SK-N-SH (cell line): ENCODE results near the gene GHRHR. TPM values are rescaled to one million over a fixed set of nuclear protein-coding genes. Genes with fewer than 3 reads are reported as not detected.

Experiments
- CTCF ChIA-PET: fragments of 300-600, 350-600 bp; formaldehyde crosslinking; extraction: SDS; loops from one replicate; lab custom pipeline; 2021; lab: Yijun Ruan, JAX
- POLR2A ChIA-PET: fragments of 350-600 bp; sonication (Branson Sonifier 250); formaldehyde crosslinking; extraction: SDS; loops from one replicate; lab custom pipeline; 2020; ENCODE audit warnings: antibody characterized with exemption, inconsistent platforms; lab: Yijun Ruan, JAX
- DNase-seq: peaks from one replicate; pipeline ENCODE4 v3.0.0; 2012
- H2AFZ ChIP-seq: fragments of 200-600 bp; sonication (generic); 2 replicates; pipeline ENCODE4 v1.8.1; 2016; ENCODE audit warnings: antibody characterized with exemption, mild to moderate bottlenecking, low read depth
- H3F3A ChIP-seq: fragments of 200-600 bp; sonication (generic); replicated peaks from 2 replicates; pipeline ENCODE3; 2016; ENCODE audit warnings: antibody characterized with exemption, mild to moderate bottlenecking; ENCODE audit not compliant: insufficient read depth
- H3K27ac ChIP-seq, 2 experiments: fragments of 200-500 bp in 1 of 2; fragments of 200-600 bp in 1 of 2; sonication (Bioruptor generic) in 1 of 2; sonication (generic), shearing (Covaris generic) in 1 of 2; 2 replicates each; pipeline versions ENCODE4 v1.5.1 to v1.6.1; 2014 to 2016; ENCODE audit warnings: low read depth in 2 of 2, inconsistent platforms in 1 of 2, low read length in 1 of 2, mild to moderate bottlenecking in 1 of 2, mixed read lengths in 1 of 2
- H3K27me3 ChIP-seq: fragments of 200-600 bp; sonication (generic), shearing (Covaris generic); 2 replicates; pipeline ENCODE4 v1.6.1; 2016; ENCODE audit warnings: mixed run types; ENCODE audit not compliant: insufficient read depth
- H3K36me3 ChIP-seq, 2 experiments: fragments of 200-500 bp in 1 of 2; fragments of 200-600 bp in 1 of 2; sonication (Bioruptor generic) in 1 of 2; sonication (generic) in 1 of 2; replicated peaks in 1 of 2; 2 replicates each; pipeline versions ENCODE3 to v1.5.1; 2014 to 2016; ENCODE audit warnings: low read length in 1 of 2, mild to moderate bottlenecking in 1 of 2; ENCODE audit not compliant: insufficient read depth in 2 of 2, control insufficient read depth in 1 of 2
- H3K4me1 ChIP-seq, 2 experiments: fragments of 200-500 bp in 1 of 2; fragments of 200-600 bp in 1 of 2; sonication (Bioruptor generic) in 1 of 2; sonication (generic), shearing (Covaris generic) in 1 of 2; 2 replicates each; pipeline versions ENCODE4 v1.5.1 to v1.6.1; 2014 to 2016; ENCODE audit warnings: low read depth in 1 of 2, low read length in 1 of 2, mixed run types in 1 of 2; ENCODE audit not compliant: insufficient read depth in 2 of 2, control insufficient read depth in 1 of 2
- H3K4me2 ChIP-seq: fragments of 200-600 bp; sonication (generic), shearing (Covaris generic); 2 replicates; pipeline ENCODE4 v1.6.1; 2017; ENCODE audit warnings: mixed run types
- H3K4me3 ChIP-seq, 2 experiments: fragments of 200-500 bp in 1 of 2; fragments of 200-600 bp in 1 of 2; sonication (Bioruptor generic) in 1 of 2; sonication (generic), shearing (Covaris generic) in 1 of 2; 2 replicates each; pipeline versions ENCODE4 v1.5.1 to v1.8.1; 2014 to 2016; ENCODE audit warnings: low read depth in 2 of 2, inconsistent platforms in 1 of 2, low read length in 1 of 2, mild to moderate bottlenecking in 1 of 2, mixed read lengths in 1 of 2, moderate library complexity in 1 of 2
- H3K79me2 ChIP-seq: fragments of 200-600 bp; sonication (generic); 2 replicates; pipeline ENCODE4 v1.8.1; 2017; ENCODE audit warnings: mild to moderate bottlenecking; ENCODE audit not compliant: insufficient read depth
- H3K9ac ChIP-seq: fragments of 200-600 bp; sonication (generic); 2 replicates; pipeline ENCODE4 v1.6.1; 2017; ENCODE audit warnings: mixed run types
- H3K9me2 ChIP-seq: fragments of 200-600 bp; sonication (generic); 2 replicates; pipeline ENCODE4 v1.6.1; 2017; ENCODE audit warnings: mixed run types
- H3K9me3 ChIP-seq: fragments of 200-600 bp; sonication (generic); 2 replicates; pipeline ENCODE4 v1.6.1; 2017; ENCODE audit warnings: mixed run types, mild to moderate bottlenecking, moderate library complexity
- H4K20me1 ChIP-seq: fragments of 200-600 bp; sonication (generic); 2 replicates; pipeline ENCODE4 v1.6.1; 2017; ENCODE audit warnings: mild to moderate bottlenecking, mixed run types; ENCODE audit not compliant: insufficient read depth
- CHD2 ChIP-seq: fragments of 150-350 bp; IDR thresholded peaks from 2 replicates; pipeline ENCODE4 v1.6.1; 2018; ENCODE audit warnings: low read length; ENCODE audit not compliant: partially characterized antibody
- ELF1 ChIP-seq: IDR thresholded peaks from 2 replicates; pipeline ENCODE4 v1.4.0; 2012
- EZH2phosphoT487 ChIP-seq: fragments of 200-600 bp; sonication (generic); IDR thresholded peaks from 2 replicates; pipeline ENCODE4 v1.6.1; 2017; ENCODE audit warnings: low read depth, mixed run types, mild to moderate bottlenecking, antibody characterized with exemption, moderate library complexity, borderline replicate concordance
- FOSL2 ChIP-seq: IDR thresholded peaks from 2 replicates; pipeline ENCODE4 v1.4.0; 2012; ENCODE audit warnings: low read depth, mild to moderate bottlenecking, moderate library complexity, borderline replicate concordance
- FOXJ3 ChIP-seq: sonication (generic); formaldehyde crosslinking; IDR thresholded peaks from 2 replicates; pipeline ENCODE4 v1.5.1; 2020; ENCODE audit warnings: mild to moderate bottlenecking, missing genetic modification reagents
- FOXM1 ChIP-seq: IDR thresholded peaks from 2 replicates; pipeline ENCODE4 v1.4.0; 2012; ENCODE audit warnings: low read depth, mild to moderate bottlenecking
- GABPA ChIP-seq: IDR thresholded peaks from 2 replicates; pipeline ENCODE4 v1.4.0; 2012; ENCODE audit warnings: low read depth, mild to moderate bottlenecking
- GATA2 ChIP-seq: sonication (generic); formaldehyde crosslinking; IDR thresholded peaks from 2 replicates; pipeline ENCODE4 v1.5.0; 2020; ENCODE audit warnings: mild to moderate bottlenecking, missing genetic modification reagents
- NRF1 ChIP-seq: IDR thresholded peaks from 2 replicates; pipeline ENCODE4 v1.6.1; 2012; ENCODE audit warnings: low read depth, mild to moderate bottlenecking, low read length
- RAD21 ChIP-seq: IDR thresholded peaks from 2 replicates; pipeline ENCODE4 v1.6.1; 2012; ENCODE audit warnings: mild to moderate bottlenecking, low read length
- RCOR1 ChIP-seq: fragments of 150-350 bp; IDR thresholded peaks from 2 replicates; pipeline ENCODE4 v1.6.1; 2017; ENCODE audit warnings: antibody characterized with exemption, low read length
- RXRA ChIP-seq: IDR thresholded peaks from 2 replicates; pipeline ENCODE4 v1.4.0; 2012; ENCODE audit warnings: low read depth, mild to moderate bottlenecking, borderline replicate concordance
- SMC3 ChIP-seq: IDR thresholded peaks from 2 replicates; pipeline ENCODE4 v1.6.1; 2012; ENCODE audit warnings: low read depth, low read length, improper control_type of control experiment
- TEAD4 ChIP-seq: IDR thresholded peaks from 2 replicates; pipeline ENCODE4 v1.4.0; 2012; ENCODE audit warnings: mild to moderate bottlenecking, borderline replicate concordance; ENCODE audit not compliant: insufficient read depth
- WGBS: methylation state at CpG from one replicate; pipeline ENCODE4 v1.1.6; 2017; ENCODE audit warnings: low lambda C conversion rate; 5-methylcytosine and 5-hydroxymethylcytosine counted together
- polyA plus RNA-seq, 3 experiments: library from polyadenylated mRNA; depleted of rRNA; stranded (reverse); fragments of >200 nt; gene quantifications; 2 replicates each; pipeline ENCODE4 v1.2.3, GENCODE V29; 2012
- TF ChIP-seq, protein P1 (sequence below): IDR thresholded peaks from 2 replicates; pipeline ENCODE4 v1.6.1; 2012; ENCODE audit warnings: mild to moderate bottlenecking, low read depth, low read length, moderate library complexity
- TF ChIP-seq, protein P2 (sequence below): IDR thresholded peaks from 2 replicates; pipeline ENCODE4; 2012
- TF ChIP-seq, protein P3 (sequence below): fragments of 150-350 bp; IDR thresholded peaks from 2 replicates; pipeline ENCODE4 v1.6.1; 2017; ENCODE audit warnings: antibody characterized with exemption, low read length, low read depth, borderline replicate concordance
- TF ChIP-seq, protein P4 (sequence below): IDR thresholded peaks from 2 replicates; pipeline ENCODE4 v1.4.0; 2012; ENCODE audit warnings: low read depth
- TF ChIP-seq, protein P5 (sequence below): IDR thresholded peaks from 2 replicates; pipeline ENCODE4 v1.4.0; 2012; ENCODE audit warnings: low read depth, borderline replicate concordance

GHRHR gene
- polyA plus RNA-seq, 1 of the 3 experiments (the other 2 are of a cell fraction): not detected

DNA sequence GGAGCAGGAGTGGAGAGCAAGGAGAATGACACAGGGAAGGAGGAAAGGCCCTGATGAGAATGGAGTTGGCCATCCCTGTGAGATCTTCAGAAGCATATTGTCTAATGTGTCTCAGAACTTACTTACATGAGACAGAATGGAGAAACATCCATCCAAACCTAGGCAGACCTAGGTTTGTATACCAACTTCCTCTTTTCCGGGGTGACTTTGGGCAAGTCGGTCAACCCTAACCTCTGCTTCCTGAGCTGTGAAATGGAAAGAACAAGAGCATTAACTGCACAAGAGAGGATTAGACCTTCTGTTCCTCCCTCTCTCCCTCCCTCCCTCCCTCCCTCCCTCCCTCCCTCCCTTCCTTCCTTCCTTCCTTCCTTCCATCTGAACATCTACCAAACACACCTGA is 4.5 kb downstream of the GHRHR start:
- no peak for DNase-seq
- POLR2A ChIA-PET: no interaction called here
- CTCF ChIA-PET: interaction anchor here (0.5 to 31.8 kb wide), 6 partner anchors 9 to 521 kb away, joined by 3 to 1191 read pairs (median 6); no protein-coding TSS in a partner anchor

More for the DNA sequence above, 4.5 kb downstream of the GHRHR start:
- H3K9me3 ChIP-seq: no peaks in the 10 kb centered on the region
- H3K9me2 ChIP-seq: no peaks in the 10 kb centered on the region
- H3F3A ChIP-seq: no peaks in the 10 kb centered on the region
- H3K4me2 ChIP-seq: no peak overlapping the region
- peaks cover 56% of the 10 kb centered on the region; the same call in 1 of the 2 replicates for H3K27me3 ChIP-seq
- H3K9ac ChIP-seq: no peak overlapping the region
- no peaks in the 10 kb centered on the region for H3K36me3 ChIP-seq
- H3K4me3 ChIP-seq: no peak overlapping the region
- H3K79me2 ChIP-seq: no peaks in the 10 kb centered on the region
- H2AFZ ChIP-seq: no peak overlapping the region
- H3K4me1 ChIP-seq: no peaks in the 10 kb centered on the region; a peak in 1 of 4 replicates
- no peak for TF ChIP-seq ELF1
- TF ChIP-seq RCOR1: no peak
- TF ChIP-seq, protein P1, sequence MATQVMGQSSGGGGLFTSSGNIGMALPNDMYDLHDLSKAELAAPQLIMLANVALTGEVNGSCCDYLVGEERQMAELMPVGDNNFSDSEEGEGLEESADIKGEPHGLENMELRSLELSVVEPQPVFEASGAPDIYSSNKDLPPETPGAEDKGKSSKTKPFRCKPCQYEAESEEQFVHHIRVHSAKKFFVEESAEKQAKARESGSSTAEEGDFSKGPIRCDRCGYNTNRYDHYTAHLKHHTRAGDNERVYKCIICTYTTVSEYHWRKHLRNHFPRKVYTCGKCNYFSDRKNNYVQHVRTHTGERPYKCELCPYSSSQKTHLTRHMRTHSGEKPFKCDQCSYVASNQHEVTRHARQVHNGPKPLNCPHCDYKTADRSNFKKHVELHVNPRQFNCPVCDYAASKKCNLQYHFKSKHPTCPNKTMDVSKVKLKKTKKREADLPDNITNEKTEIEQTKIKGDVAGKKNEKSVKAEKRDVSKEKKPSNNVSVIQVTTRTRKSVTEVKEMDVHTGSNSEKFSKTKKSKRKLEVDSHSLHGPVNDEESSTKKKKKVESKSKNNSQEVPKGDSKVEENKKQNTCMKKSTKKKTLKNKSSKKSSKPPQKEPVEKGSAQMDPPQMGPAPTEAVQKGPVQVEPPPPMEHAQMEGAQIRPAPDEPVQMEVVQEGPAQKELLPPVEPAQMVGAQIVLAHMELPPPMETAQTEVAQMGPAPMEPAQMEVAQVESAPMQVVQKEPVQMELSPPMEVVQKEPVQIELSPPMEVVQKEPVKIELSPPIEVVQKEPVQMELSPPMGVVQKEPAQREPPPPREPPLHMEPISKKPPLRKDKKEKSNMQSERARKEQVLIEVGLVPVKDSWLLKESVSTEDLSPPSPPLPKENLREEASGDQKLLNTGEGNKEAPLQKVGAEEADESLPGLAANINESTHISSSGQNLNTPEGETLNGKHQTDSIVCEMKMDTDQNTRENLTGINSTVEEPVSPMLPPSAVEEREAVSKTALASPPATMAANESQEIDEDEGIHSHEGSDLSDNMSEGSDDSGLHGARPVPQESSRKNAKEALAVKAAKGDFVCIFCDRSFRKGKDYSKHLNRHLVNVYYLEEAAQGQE: no peak
- TF ChIP-seq FOXM1: no peak
- TF ChIP-seq, protein P2, sequence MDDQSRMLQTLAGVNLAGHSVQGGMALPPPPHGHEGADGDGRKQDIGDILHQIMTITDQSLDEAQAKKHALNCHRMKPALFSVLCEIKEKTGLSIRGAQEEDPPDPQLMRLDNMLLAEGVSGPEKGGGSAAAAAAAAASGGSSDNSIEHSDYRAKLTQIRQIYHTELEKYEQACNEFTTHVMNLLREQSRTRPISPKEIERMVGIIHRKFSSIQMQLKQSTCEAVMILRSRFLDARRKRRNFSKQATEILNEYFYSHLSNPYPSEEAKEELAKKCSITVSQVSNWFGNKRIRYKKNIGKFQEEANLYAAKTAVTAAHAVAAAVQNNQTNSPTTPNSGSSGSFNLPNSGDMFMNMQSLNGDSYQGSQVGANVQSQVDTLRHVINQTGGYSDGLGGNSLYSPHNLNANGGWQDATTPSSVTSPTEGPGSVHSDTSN: no peak
- no peak for TF ChIP-seq FOSL2
- TF ChIP-seq, protein P3, sequence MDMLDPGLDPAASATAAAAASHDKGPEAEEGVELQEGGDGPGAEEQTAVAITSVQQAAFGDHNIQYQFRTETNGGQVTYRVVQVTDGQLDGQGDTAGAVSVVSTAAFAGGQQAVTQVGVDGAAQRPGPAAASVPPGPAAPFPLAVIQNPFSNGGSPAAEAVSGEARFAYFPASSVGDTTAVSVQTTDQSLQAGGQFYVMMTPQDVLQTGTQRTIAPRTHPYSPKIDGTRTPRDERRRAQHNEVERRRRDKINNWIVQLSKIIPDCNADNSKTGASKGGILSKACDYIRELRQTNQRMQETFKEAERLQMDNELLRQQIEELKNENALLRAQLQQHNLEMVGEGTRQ: no peak
- TF ChIP-seq FOXJ3 (CRISPR knock-in tag): no peak
- TF ChIP-seq RAD21: no peak
- TF ChIP-seq RXRA: no peak
- TF ChIP-seq TEAD4: no peak
- no peak for TF ChIP-seq SMC3
- TF ChIP-seq NRF1: no peak
- TF ChIP-seq EZH2phosphoT487: no peak
- no peak for TF ChIP-seq CHD2
- no peak for TF ChIP-seq GATA2 (CRISPR knock-in tag)
- TF ChIP-seq, protein P4, sequence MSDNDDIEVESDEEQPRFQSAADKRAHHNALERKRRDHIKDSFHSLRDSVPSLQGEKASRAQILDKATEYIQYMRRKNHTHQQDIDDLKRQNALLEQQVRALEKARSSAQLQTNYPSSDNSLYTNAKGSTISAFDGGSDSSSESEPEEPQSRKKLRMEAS: no peak
- TF ChIP-seq, protein P5, sequence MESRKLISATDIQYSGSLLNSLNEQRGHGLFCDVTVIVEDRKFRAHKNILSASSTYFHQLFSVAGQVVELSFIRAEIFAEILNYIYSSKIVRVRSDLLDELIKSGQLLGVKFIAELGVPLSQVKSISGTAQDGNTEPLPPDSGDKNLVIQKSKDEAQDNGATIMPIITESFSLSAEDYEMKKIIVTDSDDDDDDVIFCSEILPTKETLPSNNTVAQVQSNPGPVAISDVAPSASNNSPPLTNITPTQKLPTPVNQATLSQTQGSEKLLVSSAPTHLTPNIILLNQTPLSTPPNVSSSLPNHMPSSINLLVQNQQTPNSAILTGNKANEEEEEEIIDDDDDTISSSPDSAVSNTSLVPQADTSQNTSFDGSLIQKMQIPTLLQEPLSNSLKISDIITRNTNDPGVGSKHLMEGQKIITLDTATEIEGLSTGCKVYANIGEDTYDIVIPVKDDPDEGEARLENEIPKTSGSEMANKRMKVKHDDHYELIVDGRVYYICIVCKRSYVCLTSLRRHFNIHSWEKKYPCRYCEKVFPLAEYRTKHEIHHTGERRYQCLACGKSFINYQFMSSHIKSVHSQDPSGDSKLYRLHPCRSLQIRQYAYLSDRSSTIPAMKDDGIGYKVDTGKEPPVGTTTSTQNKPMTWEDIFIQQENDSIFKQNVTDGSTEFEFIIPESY: no peak
- no peak for TF ChIP-seq GABPA
- 94% methylated on average over 2 of the region's 2 CpGs for WGBS
- no peak overlapping the region for H3K27ac ChIP-seq
- no peaks in the 10 kb centered on the region for H4K20me1 ChIP-seq
